NCI-H2227 (cell line): ENCODE measurements around the gene EVI2B.
"Not testable (repeated sequence)": the region's sequence is repeated elsewhere in the genome, so short reads cannot be mapped to it uniquely, and the experiment has no call there.

Experiments used
- DNase-seq: peaks from one replicate; lab custom pipeline; 2025; ENCODE audit not compliant: unreplicated experiment; lab: John Stamatoyannopoulos, UW

EVI2B gene

GRCh38 chr17:31313982-31314781, at the start of gene EVI2B:
Gene EVI2B, minus strand, starts transcription at chr17:31314054. Its CDS starts 8,445 bp downstream, at chr17:31305609.
- no peak for DNase-seq

- DNase-seq = no peak
Observed at GRCh38 chr17:31357839-31358394, 44.1 kb upstream of the EVI2B start.

- DNase-seq = no peak
Observed at GRCh38 chr17:31357091-31357490, 43.2 kb upstream of the EVI2B start.

- DNase-seq = no peak
Observed at GRCh38 chr17:31355935-31356334, 42.1 kb upstream of the EVI2B start.

- no peak for DNase-seq
Observed at GRCh38 chr17:31349454-31349853, 35.6 kb upstream of the EVI2B start.

- DNase-seq = not testable (repeated sequence)
Observed at GRCh38 chr17:31345191-31345747, 31.4 kb upstream of the EVI2B start.

DNA sequence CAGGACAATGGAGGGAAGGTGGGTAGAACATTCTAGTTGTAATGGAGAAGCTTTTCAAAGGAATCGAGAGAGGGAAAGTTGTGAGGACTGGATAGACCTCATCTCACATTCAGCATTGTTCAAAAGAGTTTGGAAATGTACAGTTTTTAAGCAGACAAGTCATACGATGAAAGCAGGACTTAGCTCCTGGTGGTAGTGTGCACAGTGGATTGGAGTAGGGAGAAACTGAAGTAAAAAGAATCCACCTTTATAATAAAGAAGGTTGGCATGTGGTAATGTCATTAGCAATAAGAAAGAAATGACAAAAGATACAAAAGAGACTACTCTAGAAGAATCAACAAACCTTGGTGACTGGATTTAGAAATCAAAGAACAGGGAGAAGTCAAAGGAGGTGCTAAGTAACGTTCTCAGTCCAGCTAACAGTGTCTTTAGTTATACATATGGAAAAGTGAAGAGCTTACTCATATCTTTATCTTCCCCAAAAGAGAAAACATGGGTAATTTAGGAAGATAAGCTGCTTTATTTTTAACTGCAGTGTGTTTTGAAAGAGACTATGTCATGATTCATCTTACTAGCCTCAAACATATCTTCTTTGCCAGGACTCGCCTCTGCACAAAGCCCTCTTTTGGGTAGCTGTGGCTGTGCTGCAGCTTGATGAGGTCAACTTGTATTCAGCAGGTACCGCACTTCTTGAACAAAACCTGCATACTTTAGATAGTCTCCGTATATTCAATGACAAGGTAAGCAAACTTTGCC, 26.2 kb upstream of the EVI2B start:
- DNase-seq = no peak

GRCh38 chr17:31329221-31329620, 15.4 kb upstream of the EVI2B start:
- no peak for DNase-seq

- DNase-seq = no peak
Observed at GRCh38 chr17:31328160-31328535, 14.3 kb upstream of the EVI2B start.

DNA sequence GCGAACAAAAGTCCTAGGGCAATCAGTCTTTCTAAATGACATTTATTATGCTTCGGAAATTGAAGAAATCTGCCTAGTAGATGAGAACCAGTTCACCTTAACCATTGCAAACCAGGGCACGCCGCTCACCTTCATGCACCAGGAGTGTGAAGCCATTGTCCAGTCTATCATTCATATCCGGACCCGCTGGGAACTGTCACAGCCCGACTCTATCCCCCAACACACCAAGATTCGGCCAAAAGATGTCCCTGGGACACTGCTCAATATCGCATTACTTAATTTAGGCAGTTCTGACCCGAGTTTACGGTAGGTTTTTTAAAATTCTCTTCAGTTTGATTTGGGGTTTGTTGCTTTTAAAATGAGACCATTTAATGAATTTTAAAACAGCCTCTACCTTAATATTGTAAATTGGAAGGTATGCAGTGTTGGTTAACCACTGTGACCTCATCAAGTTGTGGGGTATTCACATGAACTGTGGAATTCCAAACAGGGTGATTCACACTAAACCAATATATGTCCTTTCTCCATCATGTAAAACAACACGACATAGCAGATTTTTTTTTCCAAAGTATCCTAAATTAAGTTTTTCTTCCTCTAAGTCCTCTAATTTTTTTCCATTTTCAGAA, 13.8 kb upstream of the EVI2B start:
- DNase-seq = no peak

- no peak for DNase-seq
Observed at GRCh38 chr17:31323551-31323950, 9.7 kb upstream of the EVI2B start.

DNA sequence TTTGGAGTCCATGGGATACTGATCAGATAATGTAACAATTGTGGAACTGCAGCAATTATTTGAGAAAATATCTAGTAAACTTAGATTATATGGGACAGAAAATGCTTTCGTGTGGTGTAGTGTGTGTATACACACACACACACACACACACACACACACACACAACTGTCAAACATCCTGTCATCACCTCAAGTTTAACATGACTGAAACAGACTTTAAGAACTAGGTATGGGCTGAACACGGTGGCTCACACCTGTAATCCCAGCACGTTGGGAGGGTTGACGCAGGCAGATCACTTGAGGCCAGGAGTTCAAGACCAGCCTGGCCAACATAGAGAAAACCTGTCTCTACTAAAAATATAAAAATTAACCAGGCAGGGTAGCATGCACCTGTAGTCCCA, 8.1 kb upstream of the EVI2B start:
- no peak for DNase-seq

GRCh38 chr17:31321481-31321880, 7.6 kb upstream of the EVI2B start, which contains the start of gene EVI2A:
Gene EVI2A, minus strand, starts transcription at chr17:31321622. Its CDS starts 2,609 bp downstream, at chr17:31319013.
- no peak for DNase-seq

GRCh38 chr17:31320791-31321190, 6.9 kb upstream of the EVI2B start:
- DNase-seq = no peak

DNA sequence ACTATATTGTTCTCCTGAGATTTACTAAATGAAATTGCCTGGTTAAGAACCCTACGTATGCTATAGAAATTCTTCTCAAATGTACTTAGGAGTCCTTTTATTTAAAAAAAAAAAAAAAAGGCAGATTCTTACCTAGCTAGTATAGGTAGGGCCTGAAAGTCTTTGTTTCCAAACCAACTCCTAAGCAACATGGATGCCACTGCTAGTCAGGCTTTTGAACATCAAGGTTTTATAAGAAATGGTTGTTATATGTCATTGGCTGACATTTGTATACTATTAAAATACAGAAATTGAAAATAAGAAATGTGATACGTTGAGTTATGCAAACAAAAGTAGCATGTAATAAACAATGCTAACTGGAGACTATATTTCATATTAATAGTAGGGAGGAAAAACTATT, 6.4 kb upstream of the EVI2B start:
- no peak for DNase-seq

DNA sequence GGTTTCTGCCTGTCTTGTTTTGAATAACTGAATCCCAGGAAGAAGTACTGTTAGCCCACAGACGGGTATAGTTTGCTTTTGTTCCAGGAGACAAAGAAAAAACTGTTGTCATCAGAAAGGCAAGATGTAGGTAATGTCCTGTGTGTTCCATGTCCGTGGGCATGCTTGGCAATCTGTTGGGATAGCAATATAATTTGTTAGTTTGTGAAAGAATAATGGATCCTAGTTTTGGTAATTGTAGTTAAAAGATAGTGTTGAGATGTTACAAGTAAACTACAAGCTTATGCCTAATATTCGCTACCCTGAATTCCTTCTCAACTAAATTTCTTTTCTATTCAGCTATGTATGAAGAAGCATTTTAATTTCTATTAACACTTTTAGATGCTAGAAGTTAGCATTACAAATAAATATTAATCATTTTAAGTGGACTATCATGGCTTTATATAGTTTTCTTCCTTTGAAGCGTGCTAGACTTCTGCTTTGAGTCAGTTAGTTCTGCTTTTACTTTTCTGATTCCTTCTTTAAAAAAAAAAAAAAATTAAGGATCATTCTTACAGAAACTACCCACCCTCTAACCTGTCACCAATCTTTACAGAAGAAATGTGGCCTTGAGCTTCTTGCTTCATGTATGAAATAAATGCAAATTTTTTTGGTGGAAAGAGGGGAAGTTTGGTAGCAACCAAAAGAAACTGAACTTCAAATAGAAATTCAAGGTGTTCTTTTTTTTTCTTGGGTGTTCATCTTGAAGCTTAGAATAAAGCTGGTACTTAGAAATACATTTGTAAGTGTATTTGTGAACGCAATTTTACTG, 5.2 kb upstream of the EVI2B start:
- DNase-seq = no peak

- no peak for DNase-seq
Observed at GRCh38 chr17:31318298-31318801, 4.5 kb upstream of the EVI2B start.

DNA sequence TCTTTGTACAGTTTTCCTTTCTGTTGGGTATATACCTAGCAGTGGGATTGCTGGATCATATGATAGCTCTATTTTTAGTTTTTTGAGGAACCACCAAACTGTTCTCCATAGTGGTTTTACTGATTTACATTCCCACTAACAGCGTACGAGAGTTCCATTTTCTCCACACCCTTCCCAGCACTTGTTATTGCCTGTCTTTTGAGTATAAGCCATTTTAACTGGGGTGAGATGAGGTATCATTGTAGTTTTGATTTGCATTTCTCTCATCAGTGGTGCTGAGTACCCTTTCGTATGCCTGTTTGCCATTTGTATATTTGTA, 887 bp upstream of the EVI2B start:
- DNase-seq = no peak

- DNase-seq = not testable (repeated sequence)
Observed at GRCh38 chr17:31312223-31312622, 1.6 kb downstream of the EVI2B start.

- DNase-seq = no peak
Observed at GRCh38 chr17:31311526-31311925, 2.3 kb downstream of the EVI2B start.
